ENCODE results near the gene DAPK3. TPM values are rescaled to one million over a fixed set of nuclear protein-coding genes. Genes with fewer than 3 reads are reported as not detected.
A peak's percentile ranks its signal among the peaks of the same experiment; 100 is the strongest.
"Not testable (repeated sequence)": the region's sequence is repeated elsewhere in the genome, so short reads cannot be mapped to it uniquely, and the experiment has no call there.

DAPK3 gene
- total RNA-seq, 1 donor from 2014 or later = 106 TPM

DNA sequence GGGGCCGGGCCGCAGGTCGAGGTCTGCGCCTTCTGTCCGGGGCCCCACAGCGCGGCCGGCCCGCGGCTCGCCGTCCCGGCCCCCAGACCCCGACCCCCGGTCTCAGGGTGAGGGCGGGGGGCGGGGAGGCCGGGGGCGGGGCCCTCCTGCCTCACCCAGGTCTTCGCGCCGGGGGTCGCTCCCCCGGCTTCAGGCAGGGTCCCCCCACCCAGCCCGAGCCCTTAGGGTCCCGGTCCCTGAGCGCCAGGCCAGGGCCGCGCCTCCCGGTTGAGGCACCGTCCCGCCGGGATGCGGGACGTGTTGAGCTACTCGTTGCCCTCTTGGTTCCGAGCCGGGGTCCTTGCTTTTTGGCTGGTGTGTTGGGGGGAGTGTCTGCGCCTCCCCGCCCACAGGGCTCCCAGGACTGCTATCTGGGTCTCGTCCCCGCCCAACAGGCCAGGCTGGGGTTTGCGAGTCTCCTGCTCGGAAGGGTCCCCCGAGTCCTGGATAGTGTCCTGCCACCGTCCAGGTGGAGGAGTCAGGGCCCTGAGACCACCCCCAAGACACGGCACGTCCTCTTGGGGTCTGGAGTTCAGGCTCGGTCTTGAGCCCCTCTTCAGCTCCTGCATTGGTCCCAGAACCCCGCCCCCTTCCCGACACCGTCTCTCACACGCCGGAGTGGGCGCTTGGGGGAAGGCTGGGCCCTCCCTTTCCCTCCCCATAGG, 37.1 kb upstream of the DAPK3 start:
- no peaks in the 10 kb centered on the region for H3K9me3 Mint-ChIP-seq (ENCODE audit: low read depth)
- DNase-seq (ENCODE audit: low spot score, unreplicated experiment) = no peak
- peaks cover 23% of the 10 kb centered on the region for H3K4me1 Mint-ChIP-seq (ENCODE audit: low read depth)
- TF ChIP-seq CTCF (IDR thresholded peaks at IDR 0.05; ENCODE audit: unreplicated experiment) = no peak
- no peaks in the 10 kb centered on the region for H3K27me3 Mint-ChIP-seq
- peak overlapping the region; percentile 86 for H3K27ac Mint-ChIP-seq
- H3K36me3 Mint-ChIP-seq (ENCODE audit: insufficient read depth) = peaks cover 4% of the 10 kb centered on the region
- peak overlapping the region; percentile 86 for H3K4me3 Mint-ChIP-seq (ENCODE audit: low read depth)

- Mint-ChIP-seq H3K9me3 (ENCODE audit: low read depth) (no peaks in the 10 kb centered on the region), H3K27me3 (no peaks in the 10 kb centered on the region), H3K4me3 (ENCODE audit: low read depth) (peak within 1 kb of the TSS; percentile 86), H3K27ac (peak within 1 kb of the TSS; percentile 86), H3K36me3 (ENCODE audit: insufficient read depth) (peaks cover 2% of the 10 kb centered on the region), H3K4me1 (ENCODE audit: low read depth) (peaks cover 20% of the 10 kb centered on the region)
- peak; percentile 91 for DNase-seq (ENCODE audit: low spot score, unreplicated experiment)
- TF ChIP-seq CTCF (IDR thresholded peaks at IDR 0.05; ENCODE audit: unreplicated experiment) = peak; percentile 35
These were observed 36.3 kb upstream of the DAPK3 start, which contains the start of gene PIAS4 for GRCh38 chr19:4007021-4007835. Gene PIAS4 (plus strand): TSS chr19:4007736. CDS start chr19:4007761, 25 bp downstream.

GRCh38 chr19:4005436-4005835, 34.5 kb upstream of the DAPK3 start:
- H3K4me1 Mint-ChIP-seq (ENCODE audit: low read depth) = peaks cover 14% of the 10 kb centered on the region
- H3K27me3 Mint-ChIP-seq; DNase-seq (ENCODE audit: low spot score, unreplicated experiment); H3K27ac Mint-ChIP-seq; H3K36me3 Mint-ChIP-seq (ENCODE audit: insufficient read depth); H3K9me3 Mint-ChIP-seq (ENCODE audit: low read depth): not testable (repeated sequence)
- peak overlapping the region; percentile 52 for H3K4me3 Mint-ChIP-seq (ENCODE audit: low read depth)

DNA sequence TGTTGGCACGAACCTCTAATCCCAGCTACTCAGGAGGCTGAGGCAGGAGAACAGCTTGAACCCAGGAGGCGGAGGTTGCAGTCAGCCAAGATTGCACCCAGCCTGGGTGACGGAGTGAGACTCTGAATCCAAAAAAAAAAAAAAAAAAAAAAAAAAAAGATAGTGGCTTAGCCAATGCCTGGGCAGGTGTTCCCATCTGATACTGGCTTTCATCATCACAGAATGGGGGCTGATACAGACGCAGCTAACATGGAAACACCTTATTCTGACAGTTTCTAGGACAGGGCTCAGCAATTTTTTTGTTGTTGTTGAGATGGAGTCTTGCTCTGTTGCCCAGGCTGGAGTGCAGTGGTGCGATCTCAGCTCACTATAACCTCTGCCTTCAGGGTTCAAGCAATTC, 29.9 kb upstream of the DAPK3 start:
- H3K27me3 Mint-ChIP-seq; H3K4me1 Mint-ChIP-seq (ENCODE audit: low read depth); H3K36me3 Mint-ChIP-seq (ENCODE audit: insufficient read depth); H3K27ac Mint-ChIP-seq; H3K9me3 Mint-ChIP-seq (ENCODE audit: low read depth); H3K4me3 Mint-ChIP-seq (ENCODE audit: low read depth); DNase-seq (ENCODE audit: low spot score, unreplicated experiment): not testable (repeated sequence)

DNA sequence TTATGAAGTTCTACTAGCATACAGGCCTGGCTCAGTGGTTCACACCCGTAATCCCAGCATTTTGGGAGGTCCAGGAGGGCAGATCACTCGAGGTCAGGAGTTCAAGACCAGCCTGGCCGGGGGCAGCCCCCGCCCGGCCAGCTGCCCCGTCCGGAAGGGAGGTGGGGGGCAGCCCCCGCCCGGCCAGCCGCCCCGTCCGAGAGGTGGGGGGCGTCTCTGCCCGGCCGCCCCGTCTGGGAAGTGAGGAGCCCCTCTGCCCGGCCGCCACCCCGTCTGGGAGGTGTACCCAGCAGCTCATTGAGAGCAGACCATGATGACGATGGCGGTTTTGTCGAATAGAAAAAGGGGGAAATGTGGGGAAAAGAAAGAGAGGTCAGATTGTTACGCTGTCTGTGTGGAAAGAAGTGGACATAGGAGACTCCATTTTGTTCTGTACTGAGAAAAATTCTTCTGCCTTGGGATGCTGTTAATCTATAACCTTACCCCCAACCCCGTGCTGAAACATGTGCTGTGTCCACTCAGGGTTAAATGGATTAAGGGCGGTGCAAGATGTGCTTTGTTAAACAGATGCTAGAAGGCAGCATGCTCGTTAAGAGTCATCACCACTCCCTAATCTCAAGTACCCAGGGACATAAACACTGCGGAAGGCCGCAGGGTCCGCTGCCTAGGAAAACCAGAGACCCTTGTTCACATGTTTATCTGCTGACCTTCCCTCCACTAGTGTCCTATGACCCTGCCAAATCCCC, 27.9 kb upstream of the DAPK3 start:
- not testable (repeated sequence) for H3K36me3 Mint-ChIP-seq (ENCODE audit: insufficient read depth); H3K4me1 Mint-ChIP-seq (ENCODE audit: low read depth); H3K27me3 Mint-ChIP-seq; H3K4me3 Mint-ChIP-seq (ENCODE audit: low read depth); H3K9me3 Mint-ChIP-seq (ENCODE audit: low read depth); DNase-seq (ENCODE audit: low spot score, unreplicated experiment)
- peak overlapping the region; percentile 86 for H3K27ac Mint-ChIP-seq

DNA sequence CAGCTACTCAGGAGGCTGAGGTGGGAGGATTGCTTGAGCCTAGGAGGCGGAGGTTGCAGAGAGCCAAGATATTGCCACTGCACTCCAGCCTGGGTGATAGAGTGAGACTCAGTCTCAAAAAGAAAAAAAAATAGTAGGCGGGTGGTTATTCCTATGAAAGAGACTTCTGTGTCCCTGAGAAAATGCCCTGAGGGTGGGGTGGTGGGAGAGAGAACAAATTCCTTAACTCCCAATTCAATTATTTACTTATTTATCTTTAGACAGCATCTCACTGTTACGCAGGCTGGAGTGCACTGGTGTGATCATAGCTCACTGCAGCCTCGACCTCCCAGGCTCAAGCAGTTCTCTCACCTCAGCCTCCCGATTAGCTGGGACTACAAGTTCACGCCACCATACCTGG, 24.7 kb upstream of the DAPK3 start:
- no peaks in the 10 kb centered on the region for H3K27me3 Mint-ChIP-seq
- TF ChIP-seq CTCF (IDR thresholded peaks at IDR 0.05; ENCODE audit: unreplicated experiment) = no peak
- no peak overlapping the region for H3K4me3 Mint-ChIP-seq (ENCODE audit: low read depth)
- peaks cover 6% of the 10 kb centered on the region for H3K4me1 Mint-ChIP-seq (ENCODE audit: low read depth)
- no peak overlapping the region for H3K27ac Mint-ChIP-seq
- DNase-seq (ENCODE audit: low spot score, unreplicated experiment) = no peak
- no peaks in the 10 kb centered on the region for H3K36me3 Mint-ChIP-seq (ENCODE audit: insufficient read depth)
- H3K9me3 Mint-ChIP-seq (ENCODE audit: low read depth) = peaks cover 3% of the 10 kb centered on the region

Measured in progenitor cell of endocrine pancreas (in vitro differentiated cells).